ENCODE results near the gene FAM163A.
"Not testable (repeated sequence)": the region's sequence is repeated elsewhere in the genome, so short reads cannot be mapped to it uniquely, and the experiment has no call there.

FAM163A gene

DNA sequence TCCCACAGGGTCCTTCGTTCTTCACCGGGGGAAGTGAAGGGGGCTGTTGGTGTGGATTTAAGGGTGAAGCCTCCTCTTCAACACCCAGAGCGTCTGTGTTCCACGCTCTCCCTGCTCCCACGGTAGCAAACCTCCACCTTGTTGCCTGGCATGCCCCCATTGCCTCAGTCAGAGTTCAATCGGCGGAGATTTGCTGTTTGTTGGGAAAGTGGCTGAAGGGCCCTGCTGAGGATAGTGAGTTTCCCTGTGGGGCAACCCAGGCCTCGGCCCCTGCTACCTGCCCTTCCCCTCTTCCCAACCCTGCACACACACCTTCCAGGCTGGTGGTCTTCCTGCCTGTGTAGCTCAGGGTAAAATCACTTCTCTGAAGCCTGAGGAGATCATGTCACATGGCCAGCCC lies 74.0 kb downstream of the FAM163A start:
- DNase-seq, result no peak

DNA sequence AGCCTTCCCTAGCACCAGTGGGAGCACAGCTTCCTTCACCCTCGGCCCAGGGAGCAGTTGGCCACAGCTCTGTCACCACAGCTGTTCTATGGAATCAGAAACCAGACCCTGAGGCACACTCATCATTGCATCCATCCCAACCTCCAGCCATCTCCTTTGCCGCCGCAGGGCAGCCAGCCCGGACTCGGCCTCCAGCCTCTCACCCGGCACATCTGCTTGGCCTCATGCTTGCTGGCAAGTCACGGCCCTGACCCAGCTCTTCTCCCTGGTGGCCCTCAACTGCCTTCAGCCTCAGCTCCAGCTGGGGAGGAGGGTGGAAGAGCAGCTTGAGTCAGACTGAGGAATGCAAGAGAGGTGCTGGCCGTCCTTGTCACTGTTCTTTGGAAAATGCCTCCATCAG lies 74.7 kb downstream of the FAM163A start:
- DNase-seq, result no peak

DNA sequence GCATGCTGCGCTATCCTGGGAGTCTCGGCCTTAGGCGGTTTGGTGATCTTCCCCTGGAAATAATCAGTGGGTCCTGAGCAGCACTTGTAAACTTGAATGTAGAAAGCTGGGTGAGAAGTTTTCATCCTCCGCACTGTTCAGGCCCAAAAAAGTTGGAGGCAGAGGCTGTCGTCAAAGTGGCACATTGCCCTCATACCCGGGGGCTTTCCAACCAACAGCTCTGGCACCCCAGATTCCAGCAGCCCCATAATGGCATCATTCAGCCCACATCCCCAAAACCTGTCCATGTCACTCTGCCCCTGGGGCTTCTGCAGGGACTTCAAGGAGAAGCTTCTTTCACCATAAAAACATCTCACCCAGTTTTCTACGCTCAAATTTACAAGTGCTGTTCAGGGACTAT lies 75.2 kb downstream of the FAM163A start:
- no peak for DNase-seq

DNA sequence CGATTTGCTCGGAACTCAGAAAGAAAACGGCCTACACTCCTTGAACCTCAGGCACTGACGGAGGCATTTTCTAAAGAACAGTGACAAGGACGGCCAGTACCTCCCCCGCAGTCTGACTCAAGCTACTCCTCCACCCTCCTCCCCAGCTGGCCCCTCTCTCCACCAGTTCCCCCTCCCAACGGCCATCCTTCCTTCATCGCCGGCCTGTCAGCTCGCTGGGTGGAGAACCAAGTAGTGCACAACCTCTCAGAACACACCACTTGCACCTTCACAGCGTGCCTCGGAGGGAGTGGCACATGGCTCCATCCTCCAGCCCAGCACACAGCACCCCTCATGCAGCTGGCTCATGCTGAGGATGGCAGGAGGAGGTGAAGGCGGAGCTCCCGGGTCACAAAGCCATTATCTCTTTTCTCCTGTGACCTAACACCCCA lies 75.7 kb downstream of the FAM163A start:
- no peak for DNase-seq

DNA sequence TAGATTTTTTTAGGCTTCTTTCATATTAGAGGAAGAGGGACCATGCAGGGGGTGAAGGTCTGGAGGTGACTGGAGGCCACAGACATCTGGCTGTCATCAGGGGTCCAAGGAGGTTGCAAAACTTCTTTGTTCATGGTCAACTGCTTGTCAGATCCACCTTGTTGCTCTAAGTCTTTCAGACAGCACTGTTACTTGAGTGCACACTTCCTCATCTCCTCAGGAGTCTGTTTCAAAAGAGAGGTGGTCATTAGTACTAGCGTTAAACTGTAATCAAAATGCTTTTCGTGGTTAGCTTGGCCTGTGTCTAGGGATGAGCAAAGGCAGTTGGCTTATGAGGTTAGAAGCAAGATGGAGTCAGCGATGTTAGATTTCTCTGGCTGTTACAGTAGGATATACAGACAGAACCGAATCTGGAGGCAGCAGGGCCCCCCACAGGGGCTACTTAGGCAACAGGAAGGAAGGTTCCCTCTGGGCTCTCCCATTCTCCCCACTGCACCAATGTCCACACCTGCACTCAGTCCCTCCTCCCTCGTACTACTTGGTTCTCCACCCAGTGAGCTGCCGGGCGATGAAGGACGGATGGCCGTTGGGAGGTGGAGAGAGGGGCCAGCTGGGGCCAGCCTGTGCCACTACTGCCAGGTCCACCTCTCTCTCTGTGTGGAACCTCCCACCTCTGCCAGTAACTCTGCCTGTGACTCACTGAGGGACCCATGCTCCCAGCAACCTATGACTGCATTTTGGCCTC lies 77.3 kb downstream of the FAM163A start:
- no peak for DNase-seq

DNA sequence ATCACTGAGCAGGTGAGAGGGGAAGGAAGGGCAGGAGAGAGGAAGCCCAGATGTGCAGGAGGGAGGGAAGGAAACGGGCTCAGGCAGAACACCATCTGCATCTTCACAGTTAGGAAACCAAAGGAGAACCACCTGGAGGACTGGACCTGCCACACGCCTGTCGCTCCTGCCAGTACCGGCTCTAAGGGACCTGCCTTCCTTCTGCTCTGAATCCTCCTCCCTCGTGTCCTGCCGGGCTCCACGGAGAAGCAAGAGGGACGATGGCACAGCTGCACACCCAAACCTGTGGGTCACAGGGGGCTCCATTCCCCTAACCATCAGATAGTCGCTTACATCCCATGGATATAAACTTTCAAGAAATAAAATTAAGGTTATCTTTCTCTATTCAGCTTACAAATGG lies 78.4 kb downstream of the FAM163A start:
- no peak for DNase-seq

DNA sequence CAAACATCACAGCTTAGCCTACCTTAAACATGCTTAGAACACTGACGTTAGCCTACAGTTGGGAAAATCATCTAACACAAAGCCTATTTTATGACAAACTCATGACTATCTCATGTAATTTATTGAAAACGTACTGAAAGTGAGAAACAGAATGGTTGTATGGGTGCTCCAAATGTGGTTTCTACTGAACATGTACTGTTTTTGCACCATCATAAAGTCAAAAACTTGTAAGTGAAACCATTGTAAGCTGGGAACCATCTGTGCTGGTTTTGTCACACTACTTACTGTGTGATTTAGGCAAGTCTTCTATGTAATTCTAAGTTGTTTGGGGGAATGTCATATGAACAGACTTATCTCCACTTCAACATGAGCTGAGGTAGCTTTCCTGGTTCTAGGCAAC lies 79.0 kb downstream of the FAM163A start:
- no peak for DNase-seq

DNA sequence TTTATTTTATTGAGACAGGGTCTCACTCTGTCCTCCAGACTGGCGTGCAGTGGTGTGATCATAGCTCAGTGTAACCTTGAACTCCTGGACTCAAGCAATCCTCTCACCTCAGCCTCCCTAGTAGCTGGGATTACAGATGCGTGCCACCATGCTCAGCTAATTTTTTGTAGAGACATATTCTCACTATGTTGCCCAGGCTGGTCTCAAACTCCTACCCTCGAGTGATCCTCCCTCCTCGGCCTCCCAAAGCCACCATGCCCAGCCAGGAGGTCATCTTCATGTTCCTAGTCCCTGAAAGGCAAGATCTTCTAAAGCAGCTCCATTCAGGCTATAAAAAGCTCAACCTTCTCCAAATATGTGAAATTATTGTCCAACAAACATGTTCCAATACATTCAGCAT lies 80.6 kb downstream of the FAM163A start:
- no peak for DNase-seq

DNA sequence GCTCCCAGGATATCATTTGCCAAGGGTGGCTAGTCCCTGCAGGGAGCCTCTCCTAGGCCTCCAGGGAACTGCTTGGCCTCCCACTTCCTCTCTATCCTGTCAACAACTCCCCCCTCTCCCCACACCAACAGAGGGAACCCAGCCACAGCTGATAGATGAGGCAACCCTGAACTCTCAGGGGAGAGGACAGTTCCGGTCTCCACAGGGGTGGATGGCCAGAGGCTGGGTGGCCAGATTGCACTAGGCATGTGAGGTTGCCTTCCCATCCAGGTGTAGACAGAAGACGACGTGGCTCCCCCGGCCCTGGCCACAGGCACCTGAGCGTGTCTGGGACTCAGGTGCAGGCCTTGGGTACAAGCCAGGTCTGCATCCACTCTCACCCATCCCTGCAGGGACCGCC lies 81.2 kb downstream of the FAM163A start:
- DNase-seq, result no peak

DNA sequence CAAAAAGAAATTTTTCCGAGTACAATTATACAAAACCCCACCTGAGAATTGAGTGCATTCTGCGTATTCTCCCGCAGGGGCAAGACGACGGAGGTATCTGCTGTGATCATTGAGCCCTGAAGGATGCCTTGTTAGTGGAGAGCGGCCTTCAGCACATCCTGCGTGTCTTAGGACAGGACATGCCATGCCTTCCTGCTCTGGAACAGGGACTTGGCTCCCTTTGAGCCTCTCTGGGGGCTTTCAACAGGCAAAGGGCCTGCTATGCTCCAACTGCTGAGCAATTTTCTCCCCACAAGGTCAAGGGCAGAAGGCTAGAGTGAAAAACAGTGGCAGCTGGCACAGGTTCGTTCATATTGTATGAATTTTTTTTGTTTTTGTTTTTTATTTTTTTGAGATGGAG lies 82.1 kb downstream of the FAM163A start:
- DNase-seq, result no peak

DNA sequence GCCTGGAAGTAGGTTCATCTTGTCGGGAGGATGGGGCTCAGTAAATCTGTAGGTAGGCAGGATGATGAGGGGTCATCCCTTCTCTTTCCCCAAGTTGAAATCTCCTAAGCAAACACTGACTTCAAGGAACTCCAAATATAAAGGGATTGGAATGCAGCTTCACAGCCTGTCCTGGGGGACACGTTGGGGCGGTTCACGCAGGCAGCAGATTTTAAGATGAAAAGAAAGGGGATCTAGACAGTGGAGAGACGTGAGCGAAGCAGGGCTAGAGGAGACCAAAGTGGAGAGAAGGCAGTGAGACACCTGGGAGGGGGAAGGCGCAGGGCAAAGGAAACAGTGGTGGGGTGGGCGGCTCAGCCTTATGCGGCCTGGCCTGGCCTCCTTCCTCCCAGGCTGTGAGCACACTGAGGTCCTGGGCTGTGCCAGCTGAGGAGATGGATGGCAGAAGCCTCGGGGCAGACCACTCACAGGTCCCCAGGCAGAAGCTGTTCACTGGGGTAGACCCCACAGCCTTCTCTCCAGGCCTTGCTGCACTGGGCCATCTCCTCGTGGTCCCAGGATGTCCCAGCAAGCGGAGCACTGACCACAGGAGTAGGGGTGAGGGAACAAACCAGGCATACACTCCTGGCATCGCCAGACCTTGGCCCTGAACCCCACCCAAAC lies 82.8 kb downstream of the FAM163A start:
- DNase-seq, result no peak

DNA sequence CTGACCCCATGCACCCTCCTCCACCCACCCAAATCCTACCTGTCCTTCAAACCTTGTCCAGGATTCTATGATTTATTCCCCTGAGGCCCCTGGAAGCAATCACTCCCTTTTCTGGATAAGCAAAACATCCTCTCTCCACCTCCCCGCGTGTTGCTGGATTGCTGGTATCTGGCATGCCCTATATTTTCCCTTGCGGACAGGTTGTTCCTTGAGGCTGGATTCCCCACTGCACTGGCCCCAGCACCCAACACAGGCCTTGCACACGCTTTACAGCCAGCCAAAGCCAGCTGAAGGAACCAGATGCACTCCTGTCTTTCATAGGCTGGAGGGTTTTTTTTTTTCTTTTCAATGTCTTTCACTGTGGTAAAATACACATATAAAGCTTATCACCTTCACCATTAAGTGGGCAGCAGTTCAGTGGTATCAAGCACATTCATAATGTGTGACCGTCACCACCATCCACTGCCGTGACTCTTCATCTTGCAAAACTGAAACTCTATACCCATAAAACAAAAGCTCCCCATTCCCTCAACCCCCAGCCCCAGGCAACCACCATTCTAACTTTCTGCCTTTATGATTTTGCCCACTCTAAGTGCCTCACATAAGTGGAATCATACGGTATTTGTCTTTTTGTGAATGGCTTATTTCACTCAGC lies 83.7 kb downstream of the FAM163A start:
- DNase-seq, result no peak

DNA sequence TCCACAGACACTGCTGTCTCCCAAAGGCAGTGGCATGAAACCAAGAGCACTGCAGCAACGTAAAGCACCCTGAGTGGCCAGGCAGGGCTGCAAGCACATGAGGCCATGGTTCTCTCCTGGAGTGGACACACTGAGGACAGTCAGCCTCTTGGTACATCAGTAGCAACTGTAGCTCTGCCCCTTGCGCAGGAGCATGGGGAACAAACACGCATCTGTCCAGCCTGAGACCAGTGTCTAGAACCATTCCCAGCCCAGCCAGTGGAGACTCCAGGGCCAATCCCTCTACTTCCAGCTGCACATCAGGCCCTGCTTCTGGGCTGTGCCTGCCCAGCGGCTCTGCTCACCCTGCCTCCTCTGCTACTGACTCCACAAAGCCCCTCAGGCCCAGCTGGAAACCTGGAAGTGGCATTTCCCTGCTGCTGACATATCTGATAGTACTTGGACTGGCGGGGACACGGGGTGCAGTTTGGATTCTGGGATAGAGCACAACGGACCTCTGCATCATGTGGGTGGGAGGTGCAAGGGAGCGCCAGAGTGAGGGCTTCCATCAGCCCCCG lies 85.5 kb downstream of the FAM163A start:
- DNase-seq, result no peak

DNA sequence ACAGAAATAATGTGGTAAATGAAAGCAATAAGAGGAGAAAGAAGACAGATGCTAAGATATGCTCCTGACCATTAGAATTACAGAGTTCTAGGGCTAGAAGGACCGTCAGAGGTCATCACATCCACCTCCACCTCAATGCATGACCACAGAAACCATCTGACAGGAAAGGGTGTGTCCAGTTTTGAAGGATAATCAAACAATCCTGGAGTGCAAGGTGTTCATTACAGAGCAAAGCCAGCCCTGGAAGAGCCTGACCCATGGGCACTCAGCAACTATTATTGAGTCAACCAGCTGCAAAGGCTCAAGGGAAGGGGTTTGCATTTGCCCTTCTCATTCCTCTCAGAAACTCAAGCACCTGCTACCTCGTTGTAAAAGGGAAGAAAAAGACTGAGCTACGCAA lies 88.1 kb downstream of the FAM163A start:
- DNase-seq, result no peak

DNA sequence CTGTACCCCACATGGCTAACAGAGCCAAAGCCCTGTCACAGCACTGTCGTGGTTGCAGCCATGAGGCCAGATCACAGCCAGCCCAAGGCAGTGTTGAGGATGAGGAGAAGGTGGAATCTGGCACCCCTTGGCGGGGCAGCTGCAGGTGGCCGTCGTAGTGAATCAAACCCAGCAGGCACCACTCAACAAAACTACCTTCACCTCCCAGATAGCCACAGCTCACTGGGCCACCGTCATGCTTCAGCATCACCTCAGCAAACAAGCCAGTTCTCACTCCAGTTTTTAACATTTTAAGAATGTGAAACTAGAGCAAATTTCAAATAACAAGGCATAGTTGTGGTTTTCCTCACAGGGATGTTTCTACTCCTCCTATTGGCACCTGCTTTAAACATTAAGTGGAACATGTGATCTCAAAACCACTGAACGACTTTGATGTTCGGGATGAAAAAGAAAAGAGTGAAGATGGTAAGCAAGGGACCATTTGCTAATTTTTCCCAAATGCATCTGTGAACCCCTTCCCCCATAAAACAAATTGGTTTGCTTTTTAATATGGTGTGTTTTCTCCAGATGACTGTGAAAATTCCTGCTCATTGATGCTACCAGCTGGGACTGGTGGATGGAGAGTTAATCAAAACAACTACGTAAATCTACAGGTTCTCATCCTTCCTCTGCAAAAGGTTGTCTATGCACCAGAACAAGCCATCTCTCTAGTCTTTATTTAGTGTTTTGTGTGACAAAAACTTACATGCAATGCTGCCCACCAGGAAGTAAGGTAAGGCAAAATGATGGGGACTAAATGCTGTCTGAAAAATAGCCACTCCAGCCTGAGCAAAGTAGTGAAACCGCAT lies 89.0 kb downstream of the FAM163A start:
- DNase-seq, result no peak

DNA sequence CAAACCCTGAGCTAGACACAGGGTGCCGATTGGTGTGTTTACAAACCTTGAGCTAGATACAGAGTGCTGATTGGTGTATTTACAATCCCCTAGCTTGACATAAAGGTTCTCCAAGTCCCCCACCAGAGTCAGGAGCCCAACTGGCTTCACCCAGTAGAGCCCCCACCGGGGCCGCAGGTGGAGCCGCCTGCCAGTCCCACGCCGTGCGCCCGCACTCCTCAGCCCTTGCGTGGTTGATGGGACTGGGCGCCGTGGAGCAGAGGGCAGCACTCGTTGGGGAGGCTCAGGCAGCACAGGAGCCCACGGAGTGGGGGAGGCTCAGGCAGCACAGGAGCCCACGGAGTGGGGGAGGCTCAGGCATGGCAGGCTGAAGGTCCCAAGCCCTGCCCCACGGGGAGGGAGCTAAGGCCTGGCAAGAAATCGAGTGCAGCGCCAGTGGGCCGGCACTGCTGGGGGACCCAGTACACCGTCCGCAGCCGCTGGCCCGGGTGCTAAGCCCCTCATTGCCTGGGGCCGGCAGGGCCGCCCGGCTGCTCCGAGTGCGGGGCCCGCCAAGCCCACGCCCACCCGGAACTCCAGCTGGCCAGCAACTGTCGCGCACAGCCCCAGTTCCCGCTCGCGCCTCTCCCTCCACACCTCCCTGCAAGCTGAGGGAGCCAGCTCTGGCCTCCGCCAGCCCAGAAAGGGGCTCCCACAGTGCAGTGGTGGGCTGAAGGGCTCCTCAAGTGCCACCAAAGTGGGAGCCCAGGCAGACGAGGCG lies 93.8 kb downstream of the FAM163A start:
- DNase-seq, result not testable (repeated sequence)

DNA sequence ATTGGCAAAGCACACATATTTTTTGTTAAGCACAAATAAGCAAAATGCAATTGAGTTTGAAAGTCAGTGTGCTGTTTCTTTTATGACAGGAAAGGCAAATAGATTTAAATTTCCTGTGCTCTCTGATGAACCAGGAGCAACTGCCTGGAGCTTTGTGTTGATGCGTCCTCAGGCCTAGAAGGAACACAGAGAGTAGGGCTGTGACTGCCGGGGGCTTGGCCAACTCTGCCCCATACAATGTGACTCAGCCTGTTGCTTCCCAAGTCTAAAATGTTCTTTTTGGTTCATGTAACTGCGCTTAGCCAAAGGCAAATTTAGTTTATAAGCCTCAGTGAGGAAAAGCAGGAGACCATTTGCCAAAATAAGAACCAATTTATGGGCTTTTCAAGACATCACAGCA lies 97.0 kb downstream of the FAM163A start:
- DNase-seq, result no peak

DNA sequence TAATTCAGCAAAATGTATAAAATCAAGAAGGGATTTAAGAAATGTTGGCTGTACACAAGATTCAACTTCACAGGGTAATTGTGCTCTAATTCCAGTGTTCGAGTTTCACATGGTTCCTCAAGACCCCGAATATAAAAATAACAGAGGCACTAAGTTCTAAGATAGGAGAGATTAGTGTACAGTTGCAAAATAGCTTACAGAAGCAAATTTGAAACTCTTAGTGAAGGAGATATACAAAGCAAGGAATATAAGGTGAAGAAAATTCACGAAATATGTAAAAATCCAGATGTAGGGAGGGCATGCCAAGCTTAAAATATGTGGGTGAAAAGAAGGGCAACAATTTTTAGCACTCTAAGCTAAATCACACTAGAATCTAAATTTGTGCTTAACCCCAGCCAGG lies 105.1 kb downstream of the FAM163A start:
- DNase-seq, result no peak

DNA sequence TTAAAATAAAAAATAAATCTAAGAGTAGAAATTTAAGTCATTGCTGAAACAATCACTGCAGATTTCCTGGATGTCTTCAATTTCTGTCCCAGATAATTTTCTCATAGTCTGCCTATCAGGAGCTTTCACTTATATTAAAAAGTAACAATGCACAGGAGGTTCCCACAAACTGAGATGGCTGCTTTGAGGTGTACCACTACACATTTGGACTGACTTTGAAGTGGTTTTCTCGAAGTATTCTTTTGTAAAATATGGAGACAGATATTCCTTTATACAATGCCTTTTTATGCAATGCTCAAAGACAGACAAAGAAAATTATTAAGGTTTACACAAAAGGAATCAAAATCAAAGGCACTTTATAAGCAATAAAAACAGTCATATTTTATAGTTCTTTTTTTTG lies 110.0 kb downstream of the FAM163A start:
- DNase-seq, result no peak

DNA sequence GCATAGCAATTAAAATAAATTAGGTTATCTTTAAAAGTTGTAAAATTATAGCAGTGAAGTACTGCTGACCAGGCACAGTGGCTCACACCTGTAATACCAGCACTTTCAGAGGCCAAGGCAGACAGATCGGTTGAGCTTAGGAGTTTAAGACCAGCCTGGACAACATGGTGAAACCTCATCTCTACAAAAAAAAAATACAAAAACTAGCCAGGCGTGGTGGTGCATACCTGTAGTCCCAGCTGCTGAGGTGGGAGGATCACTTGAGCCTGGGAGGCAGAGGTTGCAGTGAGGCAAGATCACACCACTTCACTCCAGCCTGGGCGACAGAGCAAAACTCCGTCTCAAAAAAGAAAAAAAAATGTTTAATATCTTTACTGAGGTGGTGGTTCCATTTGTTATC lies 112.7 kb downstream of the FAM163A start:
- not testable (repeated sequence) for DNase-seq

DNA sequence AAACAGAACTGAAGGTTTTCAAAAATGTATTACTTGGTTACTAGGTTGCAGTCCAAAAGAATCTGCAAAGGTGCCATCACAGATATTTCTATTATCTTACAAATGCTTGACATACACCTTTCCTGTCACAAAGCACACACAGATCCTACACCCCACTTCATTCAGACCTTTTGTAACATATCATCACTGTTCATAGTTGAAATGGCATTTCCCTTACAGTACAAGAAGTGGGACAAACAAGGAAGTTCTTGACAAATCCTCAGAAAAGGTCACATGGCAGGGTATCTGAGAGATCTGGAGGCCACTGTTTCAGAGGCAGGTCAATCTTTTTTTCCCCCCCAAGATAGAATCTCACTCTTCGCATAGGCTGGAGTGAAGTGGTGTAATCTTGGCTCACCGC lies 113.2 kb downstream of the FAM163A start:
- DNase-seq, result no peak

DNA sequence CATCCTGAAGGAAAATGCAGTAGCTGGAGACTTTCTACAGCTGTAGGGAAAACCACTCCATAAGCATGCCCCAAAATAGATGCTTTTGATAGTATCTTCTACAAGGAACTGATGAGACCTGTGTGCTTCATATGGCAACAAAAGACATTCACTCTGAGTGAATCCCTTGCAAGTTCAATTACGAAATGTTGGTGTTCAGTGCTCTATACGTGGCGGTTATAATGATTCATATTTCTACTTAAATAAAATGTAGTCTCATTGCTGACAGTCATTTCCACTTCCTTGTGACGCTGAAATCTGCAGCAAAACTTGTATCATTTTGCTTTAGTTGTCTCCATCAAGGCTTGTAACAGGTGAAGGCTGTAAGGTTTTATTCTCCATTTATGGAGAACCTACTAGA lies 113.9 kb downstream of the FAM163A start:
- DNase-seq, result no peak

Data from NCI-H524 (cell line).